HUES64 (cell line): ENCODE measurements around the gene HTT.

Experiments used
- H3K27ac ChIP-seq: 2 replicates; pipeline ENCODE4 v1.7.0; 2013; ENCODE audit warnings: low read depth, low read length, inconsistent platforms
- H3K27me3 ChIP-seq: 2 replicates; pipeline ENCODE4 v1.6.1; 2013; ENCODE audit warnings: mild to moderate bottlenecking, low read length; ENCODE audit not compliant: insufficient read depth
- H3K36me3 ChIP-seq: 2 replicates; pipeline ENCODE4 v1.6.1; 2013; ENCODE audit warnings: mild to moderate bottlenecking, low read length; ENCODE audit not compliant: insufficient read depth
- H3K4me1 ChIP-seq: 2 replicates; pipeline ENCODE4 v1.6.1; 2013; ENCODE audit warnings: mild to moderate bottlenecking, low read length, moderate library complexity; ENCODE audit not compliant: insufficient read depth
- H3K4me3 ChIP-seq: 2 replicates; pipeline ENCODE4 v1.5.1; 2013; ENCODE audit warnings: mild to moderate bottlenecking, low read length, moderate library complexity
- H3K9ac ChIP-seq: 2 replicates; pipeline ENCODE4 v1.6.1; 2013; ENCODE audit warnings: mild to moderate bottlenecking, low read depth, low read length
- H3K9me3 ChIP-seq: 2 replicates; pipeline ENCODE4 v1.6.1; 2013; ENCODE audit warnings: low read depth, low read length; ENCODE audit not compliant: insufficient read depth
- WGBS: fragments of 150-250, 120-280 bp; methylation state at CpG from one replicate; pipeline ENCODE4 v1.1.7; 2013; ENCODE audit warnings: missing lambda C conversion rate; 5-methylcytosine and 5-hydroxymethylcytosine counted together

Gene HTT

DNA sequence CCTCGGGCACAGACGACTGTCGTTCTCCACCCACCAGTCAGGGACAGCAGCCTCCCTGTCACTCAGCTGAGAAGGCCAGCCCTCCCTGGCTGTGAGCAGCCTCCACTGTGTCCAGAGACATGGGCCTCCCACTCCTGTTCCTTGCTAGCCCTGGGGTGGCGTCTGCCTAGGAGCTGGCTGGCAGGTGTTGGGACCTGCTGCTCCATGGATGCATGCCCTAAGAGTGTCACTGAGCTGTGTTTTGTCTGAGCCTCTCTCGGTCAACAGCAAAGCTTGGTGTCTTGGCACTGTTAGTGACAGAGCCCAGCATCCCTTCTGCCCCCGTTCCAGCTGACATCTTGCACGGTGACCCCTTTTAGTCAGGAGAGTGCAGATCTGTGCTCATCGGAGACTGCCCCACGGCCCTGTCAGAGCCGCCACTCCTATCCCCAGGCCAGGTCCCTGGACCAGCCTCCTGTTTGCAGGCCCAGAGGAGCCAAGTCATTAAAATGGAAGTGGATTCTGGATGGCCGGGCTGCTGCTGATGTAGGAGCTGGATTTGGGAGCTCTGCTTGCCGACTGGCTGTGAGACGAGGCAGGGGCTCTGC, 166.5 kb downstream of the HTT start:
- WGBS, result 90% methylated on average over 13 of the region's 13 CpGs
- Histone ChIP-seq H3K9me3 (no peaks in the 10 kb centered on the region), H3K9ac (no peak overlapping the region), H3K4me3 (no peak overlapping the region), H3K27ac (no peak overlapping the region), H3K4me1 (peaks cover 6% of the 10 kb centered on the region; the same call in 1 of the 2 replicates), H3K27me3 (peaks cover 7% of the 10 kb centered on the region; the same call in 1 of the 2 replicates), H3K36me3 (peaks cover 42% of the 10 kb centered on the region)

DNA sequence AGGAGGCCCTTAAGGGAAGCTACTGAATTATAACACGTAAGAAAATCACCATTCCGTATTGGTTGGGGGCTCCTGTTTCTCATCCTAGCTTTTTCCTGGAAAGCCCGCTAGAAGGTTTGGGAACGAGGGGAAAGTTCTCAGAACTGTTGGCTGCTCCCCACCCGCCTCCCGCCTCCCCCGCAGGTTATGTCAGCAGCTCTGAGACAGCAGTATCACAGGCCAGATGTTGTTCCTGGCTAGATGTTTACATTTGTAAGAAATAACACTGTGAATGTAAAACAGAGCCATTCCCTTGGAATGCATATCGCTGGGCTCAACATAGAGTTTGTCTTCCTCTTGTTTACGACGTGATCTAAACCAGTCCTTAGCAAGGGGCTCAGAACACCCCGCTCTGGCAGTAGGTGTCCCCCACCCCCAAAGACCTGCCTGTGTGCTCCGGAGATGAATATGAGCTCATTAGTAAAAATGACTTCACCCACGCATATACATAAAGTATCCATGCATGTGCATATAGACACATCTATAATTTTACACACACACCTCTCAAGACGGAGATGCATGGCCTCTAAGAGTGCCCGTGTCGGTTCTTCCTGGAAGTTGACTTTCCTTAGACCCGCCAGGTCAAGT, 167.5 kb downstream of the HTT start:
- no peak overlapping the region for H3K9ac ChIP-seq
- no peak overlapping the region for H3K4me3 ChIP-seq
- H3K36me3 ChIP-seq, result peaks cover 39% of the 10 kb centered on the region
- H3K27me3 ChIP-seq, result no peaks in the 10 kb centered on the region; the same call in 1 of the 2 replicates
- no peaks in the 10 kb centered on the region for H3K9me3 ChIP-seq
- no peak overlapping the region for H3K27ac ChIP-seq
- H3K4me1 ChIP-seq, result peaks cover 6% of the 10 kb centered on the region; the same call in 1 of the 2 replicates
- WGBS, result 93% methylated on average over 17 of the region's 17 CpGs

DNA sequence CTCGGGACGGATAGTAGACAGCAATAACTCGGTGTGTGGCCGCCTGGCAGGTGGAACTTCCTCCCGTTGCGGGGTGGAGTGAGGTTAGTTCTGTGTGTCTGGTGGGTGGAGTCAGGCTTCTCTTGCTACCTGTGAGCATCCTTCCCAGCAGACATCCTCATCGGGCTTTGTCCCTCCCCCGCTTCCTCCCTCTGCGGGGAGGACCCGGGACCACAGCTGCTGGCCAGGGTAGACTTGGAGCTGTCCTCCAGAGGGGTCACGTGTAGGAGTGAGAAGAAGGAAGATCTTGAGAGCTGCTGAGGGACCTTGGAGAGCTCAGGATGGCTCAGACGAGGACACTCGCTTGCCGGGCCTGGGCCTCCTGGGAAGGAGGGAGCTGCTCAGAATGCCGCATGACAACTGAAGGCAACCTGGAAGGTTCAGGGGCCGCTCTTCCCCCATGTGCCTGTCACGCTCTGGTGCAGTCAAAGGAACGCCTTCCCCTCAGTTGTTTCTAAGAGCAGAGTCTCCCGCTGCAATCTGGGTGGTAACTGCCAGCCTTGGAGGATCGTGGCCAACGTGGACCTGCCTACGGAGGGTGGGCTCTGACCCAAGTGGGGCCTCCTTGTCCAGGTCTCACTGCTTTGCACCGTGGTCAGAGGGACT, 168.8 kb downstream of the HTT start:
- no peak overlapping the region for H3K4me3 ChIP-seq
- H3K9me3 ChIP-seq, result no peaks in the 10 kb centered on the region
- H3K27ac ChIP-seq, result no peak overlapping the region
- H3K27me3 ChIP-seq, result no peaks in the 10 kb centered on the region; the same call in 1 of the 2 replicates
- peaks cover 2% of the 10 kb centered on the region; the same call in 1 of the 2 replicates for H3K4me1 ChIP-seq
- H3K36me3 ChIP-seq, result peaks cover 35% of the 10 kb centered on the region
- 92% methylated on average over 23 of the region's 23 CpGs for WGBS
- H3K9ac ChIP-seq, result no peak overlapping the region

DNA sequence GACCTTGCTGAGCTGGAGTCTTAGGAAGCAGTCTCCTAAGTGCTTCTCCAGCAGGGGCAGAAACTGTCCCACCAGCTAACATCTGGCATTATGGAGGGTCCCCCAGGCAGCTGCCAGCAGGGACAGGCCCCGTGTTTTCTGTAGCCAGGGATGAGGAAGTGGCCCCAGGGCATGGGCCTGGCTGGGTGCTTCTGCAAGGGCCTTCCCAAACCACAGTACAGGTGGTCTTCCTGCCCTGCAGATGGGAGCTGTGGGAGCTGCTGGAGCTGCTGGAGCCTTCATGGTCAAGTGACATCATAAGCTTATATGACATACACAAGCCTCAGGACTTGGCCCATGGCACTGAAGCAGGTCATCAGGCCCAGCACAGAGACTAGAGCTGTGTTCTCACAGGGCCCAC, 169.5 kb downstream of the HTT start:
- Histone ChIP-seq H3K4me3 (no peak overlapping the region), H3K27me3 (no peaks in the 10 kb centered on the region), H3K36me3 (peaks cover 28% of the 10 kb centered on the region), H3K9ac (no peak overlapping the region), H3K9me3 (no peaks in the 10 kb centered on the region), H3K4me1 (no peaks in the 10 kb centered on the region), H3K27ac (no peak overlapping the region)
- WGBS, result 91% methylated on average over 1 of the region's 1 CpG

DNA sequence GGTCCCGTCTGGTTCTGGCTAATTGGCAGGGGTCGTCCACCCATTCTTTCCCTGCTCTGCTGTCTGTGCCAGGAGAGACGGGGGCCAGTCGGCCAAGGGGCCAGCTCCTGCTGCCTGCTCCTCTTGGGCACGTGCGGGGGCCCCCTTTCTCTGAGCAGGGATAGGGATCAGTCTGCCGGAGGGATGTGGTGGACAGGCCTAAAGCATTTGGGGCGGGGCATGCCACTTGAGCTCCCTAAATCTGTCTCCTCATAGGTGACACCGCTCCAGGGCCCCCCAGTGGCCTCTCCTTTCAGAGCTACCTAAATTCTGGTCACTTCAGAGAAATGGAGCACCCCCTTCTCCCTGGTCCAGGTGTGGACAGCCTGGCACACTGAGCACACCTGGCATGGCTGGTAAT, 170.3 kb downstream of the HTT start:
- no peak overlapping the region for H3K27ac ChIP-seq
- no peak overlapping the region for H3K4me3 ChIP-seq
- no peak overlapping the region for H3K9ac ChIP-seq
- H3K9me3 ChIP-seq, result no peaks in the 10 kb centered on the region
- peaks cover 21% of the 10 kb centered on the region for H3K36me3 ChIP-seq
- H3K27me3 ChIP-seq, result no peaks in the 10 kb centered on the region
- H3K4me1 ChIP-seq, result no peaks in the 10 kb centered on the region
- 91% methylated on average over 9 of the region's 9 CpGs for WGBS

DNA sequence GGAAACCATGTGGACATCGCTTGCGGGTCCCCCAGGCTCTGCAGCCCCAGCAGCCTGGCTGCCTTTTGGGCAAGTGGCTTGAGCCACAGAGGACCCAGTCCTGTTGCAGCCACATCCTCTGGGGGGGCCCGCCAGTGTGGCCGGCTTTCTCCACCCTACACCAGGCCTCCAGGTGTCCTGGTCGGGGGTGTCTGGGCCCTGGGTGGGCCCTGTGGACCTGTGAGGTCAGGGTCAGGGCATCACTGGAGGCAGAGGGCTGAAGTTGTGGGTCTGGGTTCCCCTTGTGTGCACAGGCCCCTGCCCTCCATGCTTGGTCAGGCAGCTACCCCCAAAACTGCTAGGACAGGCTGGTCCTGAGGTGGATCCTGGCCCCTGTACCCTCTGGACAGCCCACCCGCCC, 171.2 kb downstream of the HTT start:
- 95% methylated on average over 6 of the region's 6 CpGs for WGBS
- H3K4me3 ChIP-seq, result no peak overlapping the region
- no peaks in the 10 kb centered on the region; the same call in 1 of the 2 replicates for H3K4me1 ChIP-seq
- H3K27ac ChIP-seq, result no peak overlapping the region
- no peak overlapping the region for H3K9ac ChIP-seq
- no peaks in the 10 kb centered on the region for H3K9me3 ChIP-seq
- H3K36me3 ChIP-seq, result peaks cover 12% of the 10 kb centered on the region
- H3K27me3 ChIP-seq, result no peaks in the 10 kb centered on the region

DNA sequence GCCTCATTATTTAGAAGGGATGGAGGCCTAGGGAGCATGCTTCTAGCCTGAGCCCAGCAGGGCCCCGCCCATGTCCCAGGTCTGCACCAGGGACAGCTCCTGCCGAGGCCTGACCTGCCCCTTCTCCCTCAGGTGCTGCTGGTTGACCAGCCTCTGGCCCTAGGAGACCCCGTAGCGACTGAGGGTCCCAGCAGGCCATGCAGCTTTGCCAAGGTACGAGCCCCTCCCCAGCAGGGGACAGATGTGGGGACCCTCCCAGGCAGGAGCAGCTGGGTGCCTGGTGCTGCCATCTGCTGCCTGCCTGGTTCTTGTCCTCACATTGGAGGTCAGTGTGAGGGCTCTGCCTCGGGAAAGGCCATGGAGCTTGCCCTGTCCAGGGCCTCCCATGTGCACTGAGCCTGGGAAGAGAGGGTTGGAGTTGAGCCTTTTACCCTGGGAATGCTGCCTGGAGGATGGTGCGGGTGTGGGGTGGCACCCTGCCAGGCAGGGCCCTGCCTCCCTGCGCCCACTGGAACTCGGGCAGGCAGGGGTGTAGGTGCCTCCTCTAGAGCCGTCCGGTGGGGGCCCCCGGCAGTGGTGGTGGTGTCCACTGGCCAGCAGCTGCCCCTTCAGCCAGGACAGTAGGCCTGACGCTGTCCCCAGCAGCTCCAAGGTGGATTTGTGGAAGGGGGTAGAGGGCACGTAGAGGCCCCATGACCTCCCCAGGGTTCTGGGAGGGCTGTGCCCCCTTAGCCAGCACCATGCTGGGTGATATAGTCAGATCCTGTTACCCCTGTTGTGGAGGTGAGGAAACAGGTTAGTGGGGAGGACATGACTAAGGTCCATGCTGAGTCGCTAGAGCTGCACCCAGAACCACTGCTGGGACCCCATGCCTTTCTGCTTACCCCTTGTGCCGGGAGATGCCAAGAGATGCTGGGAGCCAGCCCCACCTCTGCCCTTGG, 172.2 kb downstream of the HTT start:
- no peaks in the 10 kb centered on the region; the same call in 1 of the 2 replicates for H3K4me1 ChIP-seq
- no peak overlapping the region for H3K9ac ChIP-seq
- H3K27ac ChIP-seq, result no peak overlapping the region
- peaks cover 1% of the 10 kb centered on the region; the same call in 1 of the 2 replicates for H3K36me3 ChIP-seq
- no peaks in the 10 kb centered on the region for H3K27me3 ChIP-seq
- no peak overlapping the region for H3K4me3 ChIP-seq
- H3K9me3 ChIP-seq, result no peaks in the 10 kb centered on the region
- WGBS, result 91% methylated on average over 16 of the region's 16 CpGs

DNA sequence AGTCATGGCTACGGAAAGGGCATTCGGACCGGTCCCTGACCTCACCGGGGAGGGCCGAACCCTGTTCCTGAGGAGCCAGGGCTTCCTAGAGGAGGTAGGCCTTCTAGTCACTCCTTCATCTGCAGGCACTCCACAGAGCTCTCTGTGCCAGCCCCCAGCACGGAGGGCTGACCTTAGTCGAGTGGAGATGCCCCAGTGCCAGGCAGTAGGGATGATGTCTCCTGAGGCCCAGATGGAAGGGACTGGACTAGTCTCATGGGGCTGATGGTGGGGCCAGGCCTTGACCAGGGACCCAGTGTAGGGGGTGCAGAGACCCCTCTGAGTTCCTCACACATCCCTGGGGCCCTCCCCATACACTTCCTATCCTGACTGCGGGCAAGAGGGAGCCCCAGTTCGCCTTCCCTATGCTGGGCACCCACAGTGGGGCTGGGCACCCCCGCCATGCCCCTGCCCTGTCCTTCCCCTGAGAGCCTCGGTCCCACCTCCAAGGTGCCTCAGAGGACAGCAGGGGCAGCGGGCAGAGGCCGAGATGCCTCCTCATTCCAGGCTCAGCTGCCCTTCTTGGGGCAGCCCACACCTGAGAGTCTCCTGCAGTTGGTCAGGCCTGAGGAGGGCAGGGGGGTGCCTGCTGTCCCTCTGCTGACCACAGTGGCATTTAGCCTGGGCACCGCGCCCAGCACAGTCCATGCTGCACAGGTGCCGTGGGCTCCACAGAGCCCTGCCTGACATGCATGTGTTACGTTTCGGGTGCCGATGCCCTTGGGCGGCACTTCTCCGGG, 173.1 kb downstream of the HTT start:
- no peaks in the 10 kb centered on the region; the same call in 1 of the 2 replicates for H3K4me1 ChIP-seq
- H3K4me3 ChIP-seq, result no peak overlapping the region

DNA sequence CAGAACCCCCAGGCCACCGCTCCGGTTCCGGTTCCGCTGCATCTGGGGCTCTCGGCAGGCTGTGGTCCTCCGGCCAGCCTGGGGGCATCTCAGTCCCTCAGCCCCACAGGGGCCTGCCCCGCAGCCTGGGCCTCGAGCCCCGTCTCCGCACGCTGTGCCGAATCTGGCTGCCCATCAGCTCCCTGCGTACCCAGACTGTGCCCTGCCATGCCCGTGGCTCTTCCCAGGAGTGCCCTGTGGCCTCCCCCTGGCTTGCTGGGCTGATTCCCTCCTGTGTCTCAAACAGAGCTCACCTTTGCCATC, 173.6 kb downstream of the HTT start:
- WGBS, result 96% methylated on average over 14 of the region's 14 CpGs
- no peak overlapping the region for H3K4me3 ChIP-seq
- no peaks in the 10 kb centered on the region for H3K27me3 ChIP-seq
- no peak overlapping the region for H3K9ac ChIP-seq
- no peak overlapping the region for H3K27ac ChIP-seq
- no peaks in the 10 kb centered on the region for H3K36me3 ChIP-seq
- H3K4me1 ChIP-seq, result no peaks in the 10 kb centered on the region; the same call in 1 of the 2 replicates
- H3K9me3 ChIP-seq, result no peaks in the 10 kb centered on the region

More for the DNA sequence above, 173.1 kb downstream of the HTT start:
- H3K9ac ChIP-seq, result no peak overlapping the region
- H3K27me3 ChIP-seq, result no peaks in the 10 kb centered on the region
- 92% methylated on average over 21 of the region's 21 CpGs for WGBS
- H3K9me3 ChIP-seq, result no peaks in the 10 kb centered on the region
- H3K36me3 ChIP-seq, result no peaks in the 10 kb centered on the region
- H3K27ac ChIP-seq, result no peak overlapping the region

DNA sequence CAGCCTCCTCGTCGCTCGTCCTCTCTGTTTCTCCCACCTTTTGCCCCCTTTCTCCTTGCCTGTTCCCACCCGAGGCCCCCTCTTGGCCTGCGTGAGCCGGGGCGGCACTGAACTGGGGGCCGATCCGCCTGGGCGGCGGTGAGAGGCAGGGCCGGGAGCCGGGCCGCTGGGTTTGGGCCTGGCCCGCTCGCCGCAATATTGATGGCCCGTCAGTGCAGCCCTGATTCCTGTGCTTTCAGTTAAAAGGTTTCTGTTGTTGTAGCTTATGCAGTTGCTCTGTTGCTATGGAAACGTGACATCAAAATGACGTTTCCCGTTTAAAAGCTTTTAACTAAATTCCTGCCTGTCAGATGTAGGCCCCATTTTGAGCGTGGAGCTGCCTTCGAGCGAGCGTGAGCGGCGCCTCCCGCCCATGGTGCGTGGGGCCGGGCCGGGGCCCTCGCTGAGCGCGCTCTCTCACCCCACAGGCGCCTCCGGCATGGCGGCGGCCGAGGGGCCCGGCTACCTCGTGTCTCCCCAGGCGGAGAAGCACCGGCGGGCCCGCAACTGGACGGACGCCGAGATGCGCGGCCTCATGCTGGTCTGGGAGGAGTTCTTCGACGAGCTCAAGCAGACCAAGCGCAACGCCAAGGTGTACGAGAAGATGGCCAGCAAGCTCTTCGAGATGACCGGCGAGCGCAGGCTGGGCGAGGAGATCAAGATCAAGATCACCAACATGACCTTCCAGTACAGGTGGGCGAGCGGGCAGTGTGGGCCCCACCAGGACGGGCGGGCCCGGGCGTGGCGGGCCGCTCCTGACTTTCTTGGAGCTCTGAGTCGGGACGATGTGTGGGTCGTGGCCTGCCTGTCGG, 174.6 kb downstream of the HTT start, which contains the start of gene MSANTD1:
Gene MSANTD1, plus strand, starts transcription at position 349 of the 851 bp plus-strand sequence. Its CDS starts 64 bp downstream, at position 413.
- Histone ChIP-seq H3K36me3 (no peaks in the 10 kb centered on the region), H3K4me3 (no peak within 1 kb of the TSS), H3K27me3 (no peaks in the 10 kb centered on the region), H3K4me1 (no peaks in the 10 kb centered on the region; the same call in 1 of the 2 replicates), H3K9me3 (no peaks in the 10 kb centered on the region), H3K27ac (no peak within 1 kb of the TSS), H3K9ac (no peak within 1 kb of the TSS)
- 93% methylated on average over 72 of the region's 72 CpGs for WGBS
